Gastrocnemius medialis (tissue), 4 donors: ENCODE results near the gene INMT. TPM values are rescaled to one million over a fixed set of nuclear protein-coding genes. Genes with fewer than 3 reads are reported as not detected.

Experiments
- ATAC-seq, 2 donors: fragments of 150-250 bp; one replicate each; pipeline ENCODE4 v1.9.1; 2016
- DNase-seq, 2 donors: peaks; one replicate each; pipeline ENCODE4 v3.0.0-alpha.2; 2019
- H3K27ac ChIP-seq, 4 donors: fragments of 200-600 bp; sonication (generic); 1 replicate in 1 of 4; 2 replicates in 3 of 4; pipeline ENCODE4 v1.5.1; 2016 to 2018; ENCODE audit warnings: mild to moderate bottlenecking in 2 of 4, moderate library complexity in 1 of 4
- H3K27me3 ChIP-seq, 3 donors: fragments of 200-600 bp; sonication (generic) in 2 of 3; 1 replicate in 1 of 3; 2 replicates in 2 of 3; pipeline versions ENCODE4 v1.5.1 to v1.6.0; 2016 to 2019; ENCODE audit warnings: mild to moderate bottlenecking in 1 of 3, moderate library complexity in 1 of 3
- H3K36me3 ChIP-seq, 2 donors: fragments of 200-600 bp; sonication (generic) in 1 of 2; one replicate each; pipeline ENCODE4 v1.5.1; 2017 to 2018
- H3K4me1 ChIP-seq, 2 donors: fragments of 200-600 bp; sonication (generic) in 1 of 2; one replicate each; pipeline ENCODE4 v1.5.1; 2016 to 2017; ENCODE audit warnings: mild to moderate bottlenecking in 2 of 2
- H3K4me3 ChIP-seq, 4 donors: fragments of 200-600 bp; sonication (generic) in 3 of 4; 1 replicate in 1 of 4; 2 replicates in 3 of 4; pipeline ENCODE4 v1.5.1; 2016 to 2019; ENCODE audit warnings: mild to moderate bottlenecking in 2 of 4
- H3K9me3 ChIP-seq, 3 donors: fragments of 200-600 bp; sonication (generic) in 2 of 3; 1 replicate in 1 of 3; 2 replicates in 2 of 3; pipeline ENCODE4 v1.5.1; 2016 to 2019
- POLR2A ChIP-seq, 2 donors: fragments of 450-650 bp; IDR thresholded peaks; one replicate each; pipeline ENCODE4 v1.6.1; 2017; ENCODE audit warnings: antibody characterized with exemption in 2 of 2, mild to moderate bottlenecking in 2 of 2, moderate library complexity in 2 of 2
- in situ Hi-C, 4 donors: fragments of 200-750 bp; cut with MboI; loops; one replicate each; pipeline versions ENCODE4 v1.15.0 to v1.8.0; 2017; ENCODE audit warnings: low sequenced_read_pairs in 4 of 4
- intact Hi-C: fragments of 100-400 bp; cut with DNase I; formaldehyde crosslinking; loops from one replicate; pipeline ENCODE4 v1.15.1; 2023; ENCODE audit warnings: low total_unique reads
- total RNA-seq, 4 donors: library from RNA; depleted of rRNA; stranded (reverse); fragments of >200 nt; gene quantifications; one replicate each; pipeline versions ENCODE4 v1.1.0 to v1.2.3, GENCODE V29; 2016
- TF ChIP-seq, protein P1 (sequence below), 5 experiments: fragments of 450-650 bp in 3 of 5; fragments of 200-600 bp in 2 of 5; sonication (generic) in 2 of 5; IDR thresholded peaks in 4 of 5; conservative IDR thresholded peaks in 1 of 5; 1 replicate in 4 of 5; 2 replicates in 1 of 5; pipeline ENCODE4 v1.5.1; 2016 to 2019; ENCODE audit warnings: antibody characterized with exemption in 5 of 5, mild to moderate bottlenecking in 3 of 5, moderate library complexity in 3 of 5

Gene INMT
- total RNA-seq, 4 donors from 2014 or later: 1.9 to 8.6 (median 5.5) TPM

DNA sequence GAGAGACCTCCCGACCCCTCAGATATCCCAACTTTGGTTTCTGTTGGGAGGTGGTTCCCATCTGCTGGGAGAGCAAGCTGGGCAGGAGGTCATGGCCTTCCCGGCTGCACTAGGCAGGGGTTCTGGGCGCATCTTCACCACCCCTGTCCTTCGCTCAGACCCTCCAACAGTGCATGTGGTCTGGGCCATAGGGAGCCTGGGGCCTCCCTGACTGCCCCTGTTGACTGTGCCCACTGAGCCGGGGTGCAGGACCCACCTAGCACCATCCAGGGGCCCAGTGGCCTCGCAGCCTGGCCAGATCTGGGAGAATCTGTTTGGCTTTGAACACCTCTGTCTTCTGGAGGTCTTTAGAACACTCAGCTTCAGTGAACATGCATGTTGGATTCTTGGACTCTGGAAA lies 18.7 kb upstream of the INMT start:
- Histone ChIP-seq H3K36me3 (no peaks in the 10 kb centered on the region), H3K27ac (no peak overlapping the region), H3K4me1 (no peaks in the 10 kb centered on the region), H3K27me3 (no peaks in the 10 kb centered on the region), H3K9me3 (no peaks in the 10 kb centered on the region), H3K4me3 (no peak overlapping the region)
- no peak for ATAC-seq
- intact Hi-C loops: no loop called here
- in situ Hi-C loops: loop anchor here in 2 of 4 donors (10.0 kb wide), 1 partner anchor 48 kb away; the partner anchor contains the start of gene CRHR2 (in 2 of the 2)
- no peak for TF ChIP-seq POLR2A (IDR thresholded peaks at IDR 0.05)
- TF ChIP-seq, protein P1, sequence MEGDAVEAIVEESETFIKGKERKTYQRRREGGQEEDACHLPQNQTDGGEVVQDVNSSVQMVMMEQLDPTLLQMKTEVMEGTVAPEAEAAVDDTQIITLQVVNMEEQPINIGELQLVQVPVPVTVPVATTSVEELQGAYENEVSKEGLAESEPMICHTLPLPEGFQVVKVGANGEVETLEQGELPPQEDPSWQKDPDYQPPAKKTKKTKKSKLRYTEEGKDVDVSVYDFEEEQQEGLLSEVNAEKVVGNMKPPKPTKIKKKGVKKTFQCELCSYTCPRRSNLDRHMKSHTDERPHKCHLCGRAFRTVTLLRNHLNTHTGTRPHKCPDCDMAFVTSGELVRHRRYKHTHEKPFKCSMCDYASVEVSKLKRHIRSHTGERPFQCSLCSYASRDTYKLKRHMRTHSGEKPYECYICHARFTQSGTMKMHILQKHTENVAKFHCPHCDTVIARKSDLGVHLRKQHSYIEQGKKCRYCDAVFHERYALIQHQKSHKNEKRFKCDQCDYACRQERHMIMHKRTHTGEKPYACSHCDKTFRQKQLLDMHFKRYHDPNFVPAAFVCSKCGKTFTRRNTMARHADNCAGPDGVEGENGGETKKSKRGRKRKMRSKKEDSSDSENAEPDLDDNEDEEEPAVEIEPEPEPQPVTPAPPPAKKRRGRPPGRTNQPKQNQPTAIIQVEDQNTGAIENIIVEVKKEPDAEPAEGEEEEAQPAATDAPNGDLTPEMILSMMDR (IDR thresholded peaks at IDR 0.05 in 4 of 5, conservative IDR thresholded peaks at IDR 0.05 in 1 of 5): no peak
- DNase-seq: no peak

DNA sequence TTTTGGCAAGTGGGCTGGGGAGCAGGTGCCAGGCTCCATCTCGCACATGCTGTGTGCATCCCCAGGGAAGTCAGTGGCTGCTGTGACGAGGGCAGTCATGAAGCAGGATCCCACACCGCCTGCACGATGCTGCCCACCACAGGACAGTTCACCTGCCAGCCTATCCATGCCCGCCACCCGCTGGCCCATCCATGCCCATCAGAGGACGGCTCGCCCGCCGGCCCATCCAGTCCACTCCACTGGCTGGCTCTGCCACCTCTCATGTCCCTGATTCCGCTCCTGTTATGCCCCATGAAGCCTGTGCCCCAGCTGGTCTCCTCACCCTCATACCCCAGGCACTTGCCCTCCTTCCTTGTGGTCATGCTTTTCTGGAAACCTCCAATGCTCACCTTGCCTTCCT lies 18.2 kb upstream of the INMT start:
- in situ Hi-C loops: loop anchor here in 2 of 4 donors (10.0 kb wide), 1 partner anchor 49 kb away; the partner anchor contains the start of gene CRHR2 (in 2 of the 2)
- H3K4me3 ChIP-seq: no peak overlapping the region
- TF ChIP-seq POLR2A (IDR thresholded peaks at IDR 0.05): no peak
- TF ChIP-seq, protein P1 (IDR thresholded peaks at IDR 0.05 in 4 of 5, conservative IDR thresholded peaks at IDR 0.05 in 1 of 5): no peak
- H3K4me1 ChIP-seq: no peaks in the 10 kb centered on the region
- H3K27ac ChIP-seq: no peak overlapping the region
- intact Hi-C loops: no loop called here
- no peaks in the 10 kb centered on the region for H3K9me3 ChIP-seq
- no peaks in the 10 kb centered on the region for H3K36me3 ChIP-seq
- DNase-seq (no peak), ATAC-seq (no peak)
- no peaks in the 10 kb centered on the region for H3K27me3 ChIP-seq

DNA sequence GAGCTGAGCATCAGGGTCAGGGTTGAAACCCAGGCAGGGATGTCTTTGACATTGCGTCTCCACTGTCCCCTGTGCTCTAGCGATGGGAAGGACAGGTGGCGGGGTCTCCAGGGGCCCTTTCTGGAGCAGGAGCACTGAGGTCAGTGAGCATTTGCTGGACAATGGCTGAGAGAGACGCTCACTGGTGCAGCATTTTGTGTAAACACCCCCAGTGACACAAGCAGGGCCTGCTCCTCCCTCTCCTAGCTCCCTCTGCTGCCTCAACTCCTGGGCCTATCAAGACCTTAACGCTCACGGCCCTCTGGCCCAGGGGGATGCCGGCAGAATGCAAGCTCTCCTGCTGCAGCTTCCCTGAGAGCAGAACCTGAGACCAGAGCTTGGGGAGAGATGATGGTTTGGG lies 17.4 kb upstream of the INMT start:
- ATAC-seq: no peak
- Histone ChIP-seq H3K4me3 (no peak overlapping the region), H3K36me3 (no peaks in the 10 kb centered on the region), H3K27ac (no peak overlapping the region), H3K4me1 (no peaks in the 10 kb centered on the region), H3K9me3 (no peaks in the 10 kb centered on the region), H3K27me3 (no peaks in the 10 kb centered on the region)
- intact Hi-C loops (no loop called here), in situ Hi-C loops (loop anchor here in 2 of 4 donors (10.0 kb wide), 1 partner anchor 50 kb away; the partner anchor contains the start of gene CRHR2 (in 2 of the 2))
- DNase-seq: no peak
- TF ChIP-seq POLR2A (IDR thresholded peaks at IDR 0.05): no peak
- TF ChIP-seq, protein P1 (IDR thresholded peaks at IDR 0.05 in 4 of 5, conservative IDR thresholded peaks at IDR 0.05 in 1 of 5): no peak

DNA sequence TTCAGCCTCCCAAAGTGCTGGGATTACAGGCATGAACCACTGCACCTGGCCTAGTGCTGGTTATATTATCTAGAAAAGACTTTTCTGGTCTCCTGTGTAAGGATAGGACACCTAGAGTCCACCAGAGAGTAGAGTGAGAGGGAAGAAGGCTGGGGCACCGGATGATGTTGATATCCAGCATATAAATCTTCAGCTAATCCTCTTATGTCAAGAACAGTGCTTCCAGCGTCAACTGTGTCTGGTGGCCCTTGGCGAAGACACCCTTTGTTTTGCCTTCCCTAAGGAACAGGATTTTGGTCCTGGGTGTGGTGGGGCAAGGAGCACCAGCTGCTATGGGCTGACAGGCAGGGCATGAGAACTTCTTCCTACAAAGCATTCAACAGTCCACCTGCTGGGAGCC lies 16.3 kb upstream of the INMT start:
- DNase-seq (no peak), ATAC-seq (no peak)
- intact Hi-C loops (no loop called here), in situ Hi-C loops (loop anchor here in 2 of 4 donors (10.0 kb wide), 1 partner anchor 51 kb away; the partner anchor contains the start of gene CRHR2 (in 2 of the 2))
- Histone ChIP-seq H3K9me3 (no peaks in the 10 kb centered on the region), H3K27me3 (no peaks in the 10 kb centered on the region), H3K4me3 (no peak overlapping the region), H3K36me3 (no peaks in the 10 kb centered on the region), H3K4me1 (no peaks in the 10 kb centered on the region), H3K27ac (no peak overlapping the region)
- TF ChIP-seq, protein P1 (IDR thresholded peaks at IDR 0.05 in 4 of 5, conservative IDR thresholded peaks at IDR 0.05 in 1 of 5): no peak
- no peak for TF ChIP-seq POLR2A (IDR thresholded peaks at IDR 0.05)

DNA sequence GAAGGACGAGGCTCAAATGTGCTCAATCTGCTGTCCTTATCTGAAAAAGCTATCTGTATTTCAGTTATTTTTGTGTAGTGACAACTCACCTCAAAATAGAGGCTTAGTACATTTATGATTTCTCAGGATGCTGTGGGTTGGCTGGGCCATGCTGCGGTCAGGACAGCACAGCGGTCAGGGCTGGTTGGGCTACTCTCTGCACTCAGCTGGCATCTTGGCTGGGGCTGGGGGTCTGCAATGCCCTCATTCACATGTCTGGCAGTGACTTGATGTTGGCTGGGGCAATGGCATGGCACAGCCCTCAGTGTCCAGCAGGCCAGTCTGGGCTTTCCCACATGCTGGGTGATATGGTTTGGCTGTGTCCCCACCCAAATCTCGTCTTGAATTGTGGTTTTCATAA lies 15.6 kb upstream of the INMT start:
- intact Hi-C loops: no loop called here

More for the DNA sequence above, 15.6 kb upstream of the INMT start:
- in situ Hi-C loops: loop anchor here in 2 of 4 donors (10.0 kb wide), 1 partner anchor 51 kb away; the partner anchor contains the start of gene CRHR2 (in 2 of the 2)
- Histone ChIP-seq H3K36me3 (no peaks in the 10 kb centered on the region), H3K9me3 (no peaks in the 10 kb centered on the region), H3K27me3 (no peaks in the 10 kb centered on the region), H3K27ac (no peak overlapping the region), H3K4me3 (no peak overlapping the region), H3K4me1 (no peaks in the 10 kb centered on the region)
- TF ChIP-seq POLR2A (IDR thresholded peaks at IDR 0.05): no peak
- DNase-seq (no peak), ATAC-seq (no peak)
